Fibroblast of villous mesenchyme (primary cell): ENCODE data around the gene VPS13D. TPM values are rescaled to one million over a fixed set of nuclear protein-coding genes. Genes with fewer than 3 reads are reported as not detected.
A peak's percentile ranks its signal among the peaks of the same experiment; 100 is the strongest.
"Not testable (repeated sequence)": the region's sequence is repeated elsewhere in the genome, so short reads cannot be mapped to it uniquely, and the experiment has no call there.

ENCODE experiments used
- DNase-seq: peaks from one replicate; pipeline ENCODE4 v3.0.0-alpha.2; 2010; ENCODE audit warnings: low read depth
- H3K4me3 ChIP-seq: 2 replicates; pipeline ENCODE4 v1.5.1; 2011; ENCODE audit warnings: low read depth, mild to moderate bottlenecking, low read length
- total RNA-seq: library from RNA; depleted of rRNA; stranded (reverse); fragments of >200 nt; gene quantifications from 2 replicates; pipeline ENCODE4 v1.2.3, GENCODE V29; 2012
- TF ChIP-seq, protein P1 (sequence below): IDR thresholded peaks from 2 replicates; pipeline ENCODE4 v1.5.1; 2012; ENCODE audit warnings: low read depth, mild to moderate bottlenecking, low read length; ENCODE audit not compliant: insufficient read depth

The VPS13D gene
- total RNA-seq, 1 donor: 55.3 TPM

DNA sequence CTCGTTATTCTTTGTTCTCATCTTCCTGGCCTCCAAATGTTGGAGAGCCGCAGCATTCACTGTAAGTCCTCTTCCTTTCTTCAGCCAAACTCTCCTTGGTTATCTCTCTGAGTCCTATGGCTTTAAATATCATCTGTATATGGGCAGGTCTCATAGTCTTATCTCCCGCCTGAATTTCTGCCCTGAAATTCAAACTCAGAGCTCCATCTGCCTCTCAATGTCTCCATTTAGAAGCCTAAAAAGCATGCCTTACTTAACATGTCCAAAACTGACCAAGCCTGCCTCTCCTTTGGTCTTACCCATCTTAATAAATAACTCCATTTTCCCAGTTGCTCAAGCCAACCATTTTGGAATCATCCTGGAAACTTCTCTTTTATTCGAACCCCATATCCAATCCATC is 307.5 kb downstream of the VPS13D start:
- TF ChIP-seq, protein P1, sequence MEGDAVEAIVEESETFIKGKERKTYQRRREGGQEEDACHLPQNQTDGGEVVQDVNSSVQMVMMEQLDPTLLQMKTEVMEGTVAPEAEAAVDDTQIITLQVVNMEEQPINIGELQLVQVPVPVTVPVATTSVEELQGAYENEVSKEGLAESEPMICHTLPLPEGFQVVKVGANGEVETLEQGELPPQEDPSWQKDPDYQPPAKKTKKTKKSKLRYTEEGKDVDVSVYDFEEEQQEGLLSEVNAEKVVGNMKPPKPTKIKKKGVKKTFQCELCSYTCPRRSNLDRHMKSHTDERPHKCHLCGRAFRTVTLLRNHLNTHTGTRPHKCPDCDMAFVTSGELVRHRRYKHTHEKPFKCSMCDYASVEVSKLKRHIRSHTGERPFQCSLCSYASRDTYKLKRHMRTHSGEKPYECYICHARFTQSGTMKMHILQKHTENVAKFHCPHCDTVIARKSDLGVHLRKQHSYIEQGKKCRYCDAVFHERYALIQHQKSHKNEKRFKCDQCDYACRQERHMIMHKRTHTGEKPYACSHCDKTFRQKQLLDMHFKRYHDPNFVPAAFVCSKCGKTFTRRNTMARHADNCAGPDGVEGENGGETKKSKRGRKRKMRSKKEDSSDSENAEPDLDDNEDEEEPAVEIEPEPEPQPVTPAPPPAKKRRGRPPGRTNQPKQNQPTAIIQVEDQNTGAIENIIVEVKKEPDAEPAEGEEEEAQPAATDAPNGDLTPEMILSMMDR: no peak
- no peak overlapping the region for H3K4me3 ChIP-seq
- no peak for DNase-seq

DNA sequence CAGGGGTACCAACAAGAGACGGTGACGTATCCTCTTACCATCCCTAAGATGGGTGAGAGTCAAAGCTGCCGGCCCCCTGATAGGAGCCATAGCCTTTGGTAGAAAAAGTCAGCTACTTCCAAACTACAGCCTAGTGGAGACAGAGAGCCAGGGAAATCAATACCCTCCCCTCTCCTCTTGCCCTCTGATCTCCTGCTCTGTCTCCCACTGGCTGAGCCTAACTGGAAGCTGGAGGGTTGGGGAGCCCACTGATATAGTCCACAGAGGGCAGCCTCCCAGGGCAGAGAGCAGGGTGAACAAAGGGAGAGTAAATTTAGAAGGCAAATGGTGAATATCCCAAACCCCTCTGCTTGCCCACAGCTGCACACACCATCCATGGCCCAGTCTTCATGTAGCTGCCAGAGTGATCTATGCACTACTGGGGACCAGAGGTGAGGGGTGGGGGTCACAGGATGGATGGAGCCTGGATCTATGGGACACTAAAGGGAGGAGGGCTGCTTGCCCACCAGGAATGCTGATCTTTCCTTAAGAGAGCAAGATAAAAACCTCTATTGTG is 308.2 kb downstream of the VPS13D start:
- TF ChIP-seq, protein P1: no peak
- H3K4me3 ChIP-seq: no peak overlapping the region
- DNase-seq: no peak

DNA sequence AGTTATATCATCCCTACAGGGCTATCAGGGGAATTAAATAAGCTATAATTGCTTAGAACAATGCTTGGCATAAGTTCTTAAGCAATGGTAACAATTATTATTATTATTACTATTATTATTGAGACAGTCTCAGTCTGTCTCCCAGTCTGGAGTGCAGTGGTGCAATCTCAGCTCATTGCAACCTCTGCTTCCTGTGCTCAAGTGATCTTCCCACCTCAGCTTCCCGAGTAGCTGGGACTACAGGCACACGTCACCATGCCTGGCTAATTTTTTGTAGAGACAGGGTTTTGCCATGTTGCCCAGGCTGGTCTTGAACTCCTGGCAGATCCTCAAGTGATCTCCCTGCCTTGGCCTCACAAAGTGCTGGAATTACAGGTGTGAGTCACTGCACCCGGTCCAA is 308.7 kb downstream of the VPS13D start:
- H3K4me3 ChIP-seq, DNase-seq: not testable (repeated sequence)

DNA sequence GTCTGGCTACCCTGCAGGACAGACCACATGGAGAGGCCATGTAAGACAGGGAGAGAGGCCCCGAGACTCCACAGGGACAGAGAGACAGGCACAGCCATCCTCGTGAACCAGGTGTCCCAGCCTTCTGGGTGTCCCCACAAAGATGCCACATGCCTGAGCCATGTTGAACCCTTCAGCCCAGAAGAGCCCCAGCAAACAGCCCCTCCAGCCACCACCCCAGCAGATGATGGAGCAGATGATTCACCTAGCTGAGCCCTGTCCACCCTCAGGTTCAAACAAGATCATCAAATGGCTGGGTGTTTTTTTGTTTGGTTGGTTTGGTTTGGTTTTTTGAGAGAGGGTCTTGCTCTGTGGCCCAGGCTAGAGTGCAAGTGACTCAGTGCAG is 309.5 kb downstream of the VPS13D start:
- H3K4me3 ChIP-seq: no peak overlapping the region
- DNase-seq: no peak
- TF ChIP-seq, protein P1: no peak

DNA sequence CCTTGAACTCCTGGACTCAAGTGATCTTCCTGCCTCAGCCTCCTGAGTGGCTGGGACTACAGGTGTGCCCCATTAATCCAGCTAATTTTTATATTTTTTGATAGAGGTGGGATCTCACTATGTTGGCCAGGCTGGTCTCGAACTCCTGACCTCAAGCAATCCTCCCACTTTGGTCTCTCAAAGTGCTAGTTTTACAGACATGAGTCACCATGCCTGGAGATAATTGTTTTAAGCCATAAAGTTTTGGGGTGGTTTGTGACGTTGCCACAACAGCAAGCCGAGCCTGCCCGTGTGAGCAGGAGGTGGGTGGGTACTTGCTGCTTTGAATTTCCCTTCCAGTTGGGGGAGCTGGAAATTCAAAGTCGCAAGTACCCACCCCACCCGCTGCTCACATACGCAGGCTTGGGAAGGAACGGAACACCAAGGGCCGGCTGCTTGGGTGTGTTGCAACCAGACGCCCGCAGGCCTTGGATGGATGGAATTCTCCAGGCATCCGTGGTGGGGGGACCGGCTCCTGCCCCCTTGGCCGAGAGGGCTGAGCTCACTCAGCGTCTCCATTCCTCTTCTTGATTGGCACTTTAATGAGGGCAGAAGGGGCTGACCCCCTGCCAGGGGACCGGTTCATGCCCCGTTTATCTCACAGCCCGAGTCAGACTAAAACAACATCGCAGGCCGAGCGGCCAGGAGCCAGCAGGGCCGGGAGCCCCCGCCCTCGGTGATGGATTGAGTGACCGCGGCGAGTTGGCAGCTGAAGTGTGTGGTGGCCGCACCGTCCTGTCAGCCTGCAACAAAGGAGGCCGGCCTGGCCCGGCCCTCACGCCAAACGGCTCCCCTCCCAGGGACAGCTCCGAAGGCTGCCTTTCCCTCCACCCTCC is 310.1 kb downstream of the VPS13D start:
- TF ChIP-seq, protein P1: peak; percentile 25
- H3K4me3 ChIP-seq: no peak overlapping the region
- peak; percentile 99 for DNase-seq

DNA sequence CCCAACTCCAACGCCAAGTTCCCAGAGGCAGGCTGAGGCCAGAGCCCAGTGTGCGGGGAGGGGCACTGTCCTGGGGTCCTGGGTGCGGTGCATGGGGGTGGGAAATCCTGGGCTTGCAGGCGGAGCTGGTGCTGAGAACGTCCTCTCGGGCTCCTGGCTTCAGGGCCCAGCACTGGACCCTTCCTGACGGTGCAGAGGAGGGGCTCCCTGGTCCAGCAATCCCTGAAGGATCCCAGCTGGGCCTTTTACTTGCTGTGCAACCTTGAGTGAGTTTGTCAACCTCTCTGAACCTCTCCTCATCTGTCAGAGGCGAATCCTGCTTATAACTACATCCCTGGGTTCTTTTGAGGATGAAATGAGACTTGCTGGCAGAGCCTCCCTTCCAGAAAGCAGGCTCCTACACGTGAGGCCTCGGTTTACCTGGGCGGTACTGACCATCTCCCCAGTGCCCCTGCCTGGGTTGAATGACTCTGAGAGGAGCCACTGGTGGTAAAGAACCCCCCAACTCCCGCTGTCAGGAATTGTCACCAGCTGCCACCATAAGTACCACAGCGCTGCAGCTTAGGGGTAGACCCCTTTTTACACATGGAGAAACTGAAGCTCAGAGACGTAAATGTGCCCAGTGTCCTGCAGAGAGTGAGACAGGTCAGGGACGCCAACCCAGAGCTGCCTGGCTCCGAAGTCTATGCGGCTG is 310.9 kb downstream of the VPS13D start:
- no peak overlapping the region for H3K4me3 ChIP-seq
- DNase-seq: no peak
- TF ChIP-seq, protein P1: no peak
